ENCODE measurements around the gene COX8A. TPM values are rescaled to one million over a fixed set of nuclear protein-coding genes. Genes with fewer than 3 reads are reported as not detected.
A peak's percentile ranks its signal among the peaks of the same experiment; 100 is the strongest.
"Not testable (repeated sequence)": the region's sequence is repeated elsewhere in the genome, so short reads cannot be mapped to it uniquely, and the experiment has no call there.

The COX8A gene, protein sequence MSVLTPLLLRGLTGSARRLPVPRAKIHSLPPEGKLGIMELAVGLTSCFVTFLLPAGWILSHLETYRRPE
- total RNA-seq (2014; rRNA removed; shearing (Covaris generic)): 418 and 605 TPM in 2 replicates
- 327 and 528 TPM in 2 replicates for polyA plus RNA-seq (2014; cell fraction: nucleus; rRNA removed)

DNA sequence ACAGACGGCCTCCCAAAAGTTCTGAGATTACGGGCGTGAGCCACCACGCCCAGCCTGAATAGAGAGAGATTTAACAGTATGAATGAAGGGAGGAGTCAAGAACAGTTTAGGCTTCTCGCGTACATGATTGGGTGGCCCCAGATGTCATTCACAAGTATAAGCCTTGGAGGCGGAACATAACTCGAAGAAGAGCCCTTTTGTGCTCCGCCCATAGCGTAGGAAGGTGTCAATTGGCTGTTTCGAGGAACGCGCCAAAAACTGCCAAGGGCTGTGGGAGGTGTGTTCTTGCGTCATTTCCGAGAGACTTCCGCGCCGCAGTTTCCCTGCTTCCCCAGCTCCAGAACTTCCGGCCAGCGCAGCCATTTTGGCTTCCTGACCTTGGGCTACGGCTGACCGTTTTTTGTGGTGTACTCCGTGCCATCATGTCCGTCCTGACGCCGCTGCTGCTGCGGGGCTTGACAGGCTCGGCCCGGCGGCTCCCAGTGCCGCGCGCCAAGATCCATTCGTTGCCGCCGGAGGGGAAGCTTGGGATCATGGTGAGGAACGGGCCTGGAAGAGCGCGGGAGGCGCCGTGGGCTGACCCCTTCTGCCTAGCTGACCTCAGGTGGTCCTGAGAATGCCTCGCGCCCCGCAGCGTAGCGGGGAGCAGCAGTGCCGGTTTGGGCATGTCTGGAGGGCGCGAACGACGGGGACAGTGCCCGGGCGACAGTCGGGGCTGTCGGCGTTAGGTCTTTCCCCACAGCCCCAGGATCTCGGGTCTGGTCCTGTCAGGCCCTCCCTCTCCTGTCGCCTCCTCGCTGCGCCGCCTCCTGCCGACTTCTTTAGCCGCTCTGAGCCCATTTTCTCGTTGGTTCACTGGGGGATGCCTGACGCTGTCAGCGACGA lies at the start of gene COX8A:
Gene COX8A (plus strand): TSS at position 362 of the 885 bp plus-strand sequence. CDS start 61 bp downstream, at position 423.
- peak; percentile 99 for DNase-seq (ENCODE audit: extremely low read depth, low read depth)

DNA sequence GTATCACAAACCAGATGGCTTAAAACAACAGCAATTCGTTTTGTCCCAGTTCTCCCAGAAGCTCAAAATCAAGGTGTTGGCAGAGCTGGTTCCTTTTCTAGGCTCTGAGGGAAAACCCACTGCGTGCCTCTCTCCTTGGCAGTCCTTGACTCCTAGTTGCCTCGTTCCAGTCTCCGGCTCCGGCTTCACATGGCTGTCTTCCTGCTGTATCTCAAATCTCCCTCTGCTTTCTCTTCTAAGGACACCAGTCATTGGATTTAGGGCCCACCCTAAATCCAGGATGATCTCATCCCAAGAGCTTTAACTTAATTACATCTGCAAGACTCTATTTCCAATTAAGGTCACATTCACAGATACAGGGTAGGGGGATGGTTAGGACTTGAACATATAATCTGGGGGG lies 44.8 kb upstream of the COX8A start:
- DNase-seq (ENCODE audit: extremely low read depth, low read depth): no peak

DNA sequence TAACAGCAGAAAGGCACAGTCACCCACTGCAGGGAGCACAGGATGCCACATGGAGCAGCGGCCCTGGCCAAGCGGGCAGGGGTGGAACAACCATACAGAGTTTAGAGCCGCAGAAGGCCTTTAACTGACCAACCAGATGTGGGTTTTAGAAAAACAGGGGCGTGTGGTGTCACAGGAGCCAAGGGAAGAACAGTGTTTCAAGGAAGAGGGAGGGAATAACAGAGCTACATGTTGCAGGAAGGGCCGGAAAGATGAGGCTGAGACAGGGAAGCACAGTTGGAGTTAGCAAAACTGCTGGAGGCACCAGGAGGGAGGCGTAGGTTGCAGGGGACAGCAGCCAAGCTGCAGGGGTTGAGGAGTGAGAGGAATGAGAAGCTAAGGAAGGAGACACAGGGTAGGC lies 43.4 kb upstream of the COX8A start:
- no peak for DNase-seq (ENCODE audit: extremely low read depth, low read depth)

DNA sequence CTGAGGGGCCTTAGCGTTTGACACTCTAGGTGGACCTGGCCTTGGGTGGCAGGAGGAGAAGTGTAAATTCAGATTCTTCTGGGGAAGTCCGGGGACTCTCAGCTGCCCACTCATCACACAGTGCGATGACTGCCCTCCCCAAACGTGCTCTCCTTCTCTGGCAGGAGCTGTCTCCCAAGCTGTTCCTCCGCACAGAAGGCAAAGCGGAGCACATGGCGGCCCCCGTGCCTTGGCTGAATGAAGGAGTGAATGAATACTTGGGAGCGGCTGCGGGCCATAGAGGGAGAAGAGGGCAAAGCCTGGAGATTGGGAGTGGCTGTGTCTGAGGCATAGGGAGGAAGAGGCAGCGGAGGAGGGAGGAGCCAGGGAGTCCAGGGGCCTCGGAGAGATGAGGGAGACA lies 42.5 kb upstream of the COX8A start:
- DNase-seq (ENCODE audit: extremely low read depth, low read depth): no peak

DNA sequence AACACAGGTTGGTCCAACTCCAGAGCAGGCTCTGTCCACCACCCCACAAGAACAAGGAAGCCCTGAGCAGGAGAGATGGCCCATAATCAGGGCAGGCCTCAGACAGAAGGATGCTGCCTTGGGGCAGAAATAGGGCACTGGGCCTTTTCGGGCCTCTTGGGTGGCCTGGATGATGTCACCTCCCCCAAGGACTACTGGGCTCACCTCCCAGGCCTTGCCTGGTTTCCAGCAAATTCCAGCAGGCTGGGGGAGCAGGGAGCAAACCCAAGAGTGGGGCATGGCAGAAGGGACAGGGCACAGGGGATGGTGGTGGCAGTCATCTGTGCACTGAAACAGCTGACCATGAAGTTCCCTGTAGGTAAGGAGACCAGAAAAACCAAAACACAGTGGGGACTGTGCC lies 41.0 kb upstream of the COX8A start:
- no peak for DNase-seq (ENCODE audit: extremely low read depth, low read depth)

DNA sequence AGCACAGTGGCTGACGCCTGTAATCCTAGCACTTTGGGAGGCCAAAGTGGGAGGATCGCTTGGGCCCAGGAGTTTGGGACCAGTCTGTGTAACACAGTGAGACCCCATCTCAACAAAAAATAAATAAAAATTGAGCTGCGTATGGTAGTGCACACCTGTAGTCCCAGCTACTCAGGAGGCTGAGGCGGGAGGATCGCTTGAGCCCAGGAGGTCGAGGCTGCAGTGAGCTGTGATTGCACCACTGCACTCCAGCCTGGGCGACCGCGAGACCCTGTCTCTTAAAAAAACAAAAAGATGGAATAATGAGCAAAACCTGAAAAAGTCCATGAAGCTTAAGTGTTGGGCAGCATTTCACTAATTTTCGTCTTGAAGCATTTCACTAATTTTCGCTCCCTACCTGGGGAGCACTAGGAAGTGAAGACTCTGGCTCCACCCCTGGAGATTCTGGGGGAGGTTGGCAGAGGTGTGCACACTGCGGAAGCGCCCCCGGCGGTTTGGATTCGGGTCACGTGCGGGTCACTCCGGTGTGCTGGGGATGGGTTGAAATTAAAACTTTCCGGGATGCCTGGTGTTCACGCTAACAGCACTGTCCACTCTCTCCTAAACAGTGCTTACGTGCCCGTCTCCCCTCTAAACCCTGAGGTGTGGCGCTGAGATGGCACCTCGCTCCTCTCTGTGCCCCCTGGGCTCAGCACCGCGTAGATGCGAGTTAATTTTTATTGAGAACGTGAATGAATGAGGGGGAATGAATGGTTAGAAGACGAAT lies 36.5 kb upstream of the COX8A start:
- no peak for DNase-seq (ENCODE audit: extremely low read depth, low read depth)

DNA sequence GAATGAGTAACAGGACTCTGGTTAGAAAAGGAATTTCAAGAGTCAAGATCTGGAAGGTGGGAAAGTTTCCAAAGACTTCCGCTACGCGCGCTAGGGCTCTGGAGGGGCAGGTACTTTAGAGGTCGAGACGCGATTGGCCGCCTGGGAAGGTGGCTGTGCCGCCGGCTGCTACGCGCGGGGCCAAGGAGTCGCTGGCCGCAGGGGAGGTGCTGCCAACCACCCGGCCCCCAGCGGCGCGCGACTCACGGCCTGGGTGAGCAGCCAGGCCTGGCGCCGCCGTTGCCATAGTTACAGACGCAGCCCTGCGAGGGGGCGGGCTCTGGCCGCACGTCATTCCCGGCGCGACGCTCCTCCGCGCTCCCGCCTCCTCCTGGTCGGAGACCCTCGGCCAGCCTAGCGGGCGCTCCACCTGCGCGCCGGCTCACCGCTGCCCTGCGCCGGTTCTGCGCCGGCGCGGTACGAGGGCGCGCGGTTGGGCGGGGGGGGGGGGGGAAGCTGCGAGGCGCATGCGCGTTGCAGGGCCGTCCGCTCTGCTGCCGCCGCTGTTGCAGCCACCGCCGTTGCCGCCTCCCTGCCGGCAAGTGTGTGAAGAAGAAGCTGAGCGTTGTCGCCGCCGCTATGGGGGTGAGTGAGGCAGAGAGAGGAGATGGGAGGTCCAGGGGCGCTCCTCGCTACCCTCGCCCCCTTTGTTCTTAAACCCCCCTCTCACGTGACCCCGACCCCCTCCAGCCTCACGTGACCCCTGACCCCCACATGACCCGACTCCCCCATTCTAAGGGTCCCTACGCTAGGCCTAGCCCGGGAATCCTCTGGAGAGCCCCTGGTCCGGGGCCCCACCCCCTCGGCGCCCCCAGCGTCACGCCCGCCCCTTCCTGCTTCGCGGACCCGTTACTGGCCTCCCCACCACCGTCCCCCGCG lies 35.7 kb upstream of the COX8A start, which contains the start of gene NAA40:
Gene NAA40 (plus strand): TSS at position 524 of the 918 bp plus-strand sequence. CDS start 95 bp downstream, at position 619.
- DNase-seq (ENCODE audit: extremely low read depth, low read depth): peak; percentile 87

DNA sequence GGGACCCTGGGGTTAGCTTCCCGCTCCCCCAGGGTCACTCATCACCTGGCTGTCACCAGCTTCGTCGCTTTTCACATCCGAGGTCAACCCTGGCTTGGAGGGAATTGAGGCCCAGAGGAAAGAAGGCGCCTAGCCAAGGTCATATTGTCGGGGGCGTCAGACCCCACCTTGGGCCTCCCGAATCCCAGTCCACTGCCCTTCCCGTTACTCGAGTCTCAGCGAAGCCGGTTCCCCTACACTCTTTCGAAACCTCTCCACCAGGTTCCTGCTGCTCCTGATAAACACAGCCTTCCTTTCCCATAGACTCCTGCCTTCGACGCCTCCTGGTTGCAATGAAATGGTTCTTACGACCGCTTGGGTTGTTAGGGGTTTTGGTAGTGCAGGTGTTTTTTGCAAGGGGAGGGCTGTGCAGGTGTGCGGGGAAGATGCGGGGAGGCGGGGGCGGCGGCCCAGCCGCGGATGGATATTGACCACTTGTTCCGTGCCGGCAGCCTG lies 35.0 kb upstream of the COX8A start:
- DNase-seq (ENCODE audit: extremely low read depth, low read depth): no peak

DNA sequence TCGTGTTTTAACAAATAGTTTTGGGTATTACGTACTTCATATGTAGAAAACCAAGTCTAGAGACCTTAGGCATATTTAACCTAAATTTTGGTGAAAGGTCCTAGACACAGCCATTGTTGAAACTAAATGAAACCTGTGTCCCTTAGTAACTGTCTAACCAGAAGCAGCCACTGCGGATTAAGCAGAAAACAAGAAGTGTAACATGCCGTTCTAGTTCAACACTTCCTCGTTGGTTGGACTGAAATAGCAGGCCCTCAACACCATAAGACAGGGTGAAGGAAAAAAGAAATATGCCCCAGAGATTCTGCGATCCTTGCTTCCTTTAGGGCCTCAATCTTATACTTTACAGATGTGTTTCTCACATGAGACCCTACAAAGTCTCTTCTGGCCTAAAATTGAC lies 33.6 kb upstream of the COX8A start:
- DNase-seq (ENCODE audit: extremely low read depth, low read depth): no peak

DNA sequence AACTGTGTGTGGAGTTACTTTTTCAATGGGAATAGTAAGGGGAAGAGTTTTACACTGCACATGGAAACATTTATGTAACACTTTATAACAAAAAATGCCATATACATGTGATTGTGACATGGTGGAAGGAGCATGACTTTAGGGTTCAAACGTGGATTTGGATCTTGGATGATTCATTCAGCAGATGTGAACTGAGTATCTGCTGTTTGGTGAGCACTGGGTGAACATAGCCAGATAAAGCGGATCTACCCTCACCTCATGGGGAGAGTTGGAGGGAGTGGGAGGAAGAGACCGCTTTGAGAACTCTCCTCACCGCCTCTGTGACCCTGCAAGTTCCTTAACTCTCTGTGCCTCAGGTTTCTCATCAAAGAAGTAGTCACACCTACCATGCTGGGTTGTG lies 32.5 kb upstream of the COX8A start:
- no peak for DNase-seq (ENCODE audit: extremely low read depth, low read depth)

DNA sequence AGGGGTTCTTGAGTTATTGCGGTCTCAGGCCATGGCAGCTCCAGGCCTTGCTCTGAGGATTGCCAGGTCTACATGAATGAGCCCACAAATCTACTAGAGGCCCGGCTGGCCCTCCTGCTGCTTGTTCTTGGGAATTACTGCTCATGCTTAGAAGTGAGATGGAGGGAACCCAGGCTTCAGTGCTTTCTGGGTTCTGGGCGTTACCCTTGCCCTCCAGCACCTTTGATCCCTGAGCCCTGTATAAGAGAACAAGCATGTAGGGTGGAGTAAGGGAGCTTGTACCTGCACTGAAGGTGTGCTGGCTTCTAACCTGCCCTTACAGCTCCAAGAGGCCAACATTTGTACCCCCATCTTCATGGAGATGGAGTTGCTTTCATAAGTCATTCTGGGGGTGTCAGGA lies 31.6 kb upstream of the COX8A start:
- DNase-seq (ENCODE audit: extremely low read depth, low read depth): no peak

DNA sequence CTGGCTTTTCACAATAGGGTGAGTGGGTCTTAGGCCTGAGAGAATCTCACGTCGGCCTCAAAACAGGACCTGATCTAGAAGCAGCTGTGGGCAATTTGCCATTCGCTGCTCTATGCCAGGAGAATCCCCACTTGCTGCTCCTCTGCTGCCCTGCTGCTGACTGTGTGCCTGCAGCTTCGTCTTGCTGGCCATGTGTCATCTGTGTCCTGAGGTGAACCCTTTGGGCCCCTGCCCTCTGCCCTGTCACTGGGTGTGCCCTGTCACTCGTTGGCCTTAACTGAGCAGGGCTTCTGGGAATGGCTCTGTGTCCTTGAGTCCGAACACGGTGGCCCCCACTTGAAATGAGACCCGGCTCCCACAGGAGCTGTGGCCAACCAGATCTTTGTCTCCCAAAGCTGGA lies 29.4 kb upstream of the COX8A start:
- no peak for DNase-seq (ENCODE audit: extremely low read depth, low read depth)

DNA sequence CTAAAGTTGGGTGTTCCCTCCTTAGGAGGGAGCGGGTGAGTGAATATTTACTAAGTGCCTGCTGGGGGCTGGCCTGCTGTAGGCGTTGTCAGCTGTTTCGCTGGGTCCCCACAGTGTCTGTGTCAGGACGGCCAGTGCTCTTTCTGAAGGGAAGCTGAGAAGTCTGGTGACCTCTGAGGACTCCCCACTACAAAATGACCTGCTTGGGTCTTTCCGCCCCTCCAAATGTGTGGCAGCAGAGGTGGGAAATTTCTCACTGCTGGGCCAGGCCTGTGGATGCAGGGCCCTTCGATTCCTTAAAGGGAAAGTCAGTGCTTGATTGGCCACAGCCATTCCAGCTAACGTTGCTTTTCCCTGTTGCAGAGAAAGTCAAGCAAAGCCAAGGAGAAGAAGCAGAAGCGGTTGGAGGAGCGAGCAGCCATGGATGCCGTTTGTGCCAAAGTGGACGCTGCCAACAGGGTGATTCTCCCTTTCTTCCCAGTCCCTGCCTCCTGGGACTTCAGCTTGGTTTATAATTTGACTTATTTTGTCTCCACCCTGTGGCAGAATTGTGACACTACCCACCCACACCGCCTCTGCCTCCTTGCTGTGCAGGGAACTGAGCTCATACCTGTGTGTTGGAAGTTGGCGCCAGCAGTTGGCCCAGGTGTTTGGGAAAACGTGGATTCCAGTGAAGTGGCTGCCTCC lies 28.8 kb upstream of the COX8A start:
- peak; percentile 58 for DNase-seq (ENCODE audit: extremely low read depth, low read depth)

DNA sequence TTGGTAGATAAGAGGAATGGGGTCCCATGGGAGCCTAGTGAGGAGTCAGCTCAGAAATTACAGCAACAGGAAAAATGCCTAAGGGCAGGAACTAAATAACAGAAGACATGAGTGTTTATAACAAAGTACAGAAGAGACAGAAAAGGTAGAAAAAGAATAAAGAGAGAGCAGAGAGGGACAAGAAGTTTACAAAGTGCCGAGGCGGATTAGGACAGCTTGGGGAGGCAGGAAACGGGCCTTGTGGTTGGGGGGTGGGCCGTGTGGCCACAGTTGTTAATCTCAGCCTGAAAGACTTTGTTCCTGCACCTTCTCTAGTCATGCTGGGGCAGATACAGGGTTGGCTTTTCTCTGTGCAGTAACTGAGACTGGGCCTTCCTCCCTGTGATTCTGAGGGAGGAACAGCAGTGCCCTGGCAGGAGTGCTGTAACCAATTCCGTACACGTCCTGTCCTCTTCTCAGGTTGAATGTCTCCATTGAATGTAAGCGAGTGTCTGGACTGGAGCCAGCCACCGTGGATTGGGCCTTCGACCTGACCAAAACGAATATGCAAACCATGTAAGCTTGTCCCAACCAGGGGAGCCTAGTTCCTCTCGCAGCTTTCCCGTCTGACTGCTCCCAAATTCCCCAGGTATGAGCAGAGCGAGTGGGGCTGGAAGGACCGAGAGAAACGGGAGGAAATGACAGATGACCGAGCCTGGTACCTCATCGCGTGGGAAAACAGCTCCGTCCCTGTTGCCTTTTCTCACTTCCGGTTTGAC lies 22.5 kb upstream of the COX8A start:
- no peak for DNase-seq (ENCODE audit: extremely low read depth, low read depth)

DNA sequence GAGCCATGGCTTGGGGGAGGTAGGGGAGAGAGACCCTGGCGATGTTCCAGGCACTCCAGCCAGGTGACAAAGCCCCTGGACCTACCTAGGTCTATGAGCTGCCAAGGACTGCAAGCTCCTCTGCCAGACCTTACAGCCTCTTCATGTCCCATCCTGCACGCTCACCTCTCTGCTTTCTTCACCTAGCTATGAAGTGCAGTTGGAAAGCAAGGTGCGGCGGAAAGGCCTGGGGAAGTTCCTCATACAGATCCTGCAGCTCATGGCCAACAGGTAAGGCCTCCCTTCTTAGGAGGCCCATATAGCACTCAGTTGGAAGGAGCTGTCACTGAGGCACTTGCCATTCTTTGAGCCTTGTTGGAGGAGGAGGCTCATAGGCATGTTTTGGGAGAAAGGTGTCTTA lies 21.9 kb upstream of the COX8A start:
- no peak for DNase-seq (ENCODE audit: extremely low read depth, low read depth)

DNA sequence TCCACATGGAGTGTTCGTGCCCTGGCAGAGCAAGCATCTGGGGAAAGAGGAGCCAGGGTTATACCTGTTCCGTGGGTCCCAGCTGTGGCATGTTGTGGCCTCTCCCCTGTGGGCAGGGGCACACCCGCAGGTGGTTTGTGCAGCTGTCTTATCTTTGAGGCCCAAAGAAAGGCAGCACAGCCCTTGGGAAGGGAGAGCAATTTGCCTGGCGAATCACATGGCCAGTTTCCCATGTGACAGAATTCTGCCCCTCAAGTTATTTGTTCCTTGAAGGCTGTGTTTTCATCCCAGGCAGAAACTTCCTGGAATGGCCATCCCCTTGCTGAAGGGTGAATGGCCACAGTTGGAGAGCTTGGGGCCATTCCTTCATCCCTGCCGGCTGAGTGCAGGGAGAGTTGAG lies 16.4 kb upstream of the COX8A start:
- DNase-seq (ENCODE audit: extremely low read depth, low read depth): no peak

DNA sequence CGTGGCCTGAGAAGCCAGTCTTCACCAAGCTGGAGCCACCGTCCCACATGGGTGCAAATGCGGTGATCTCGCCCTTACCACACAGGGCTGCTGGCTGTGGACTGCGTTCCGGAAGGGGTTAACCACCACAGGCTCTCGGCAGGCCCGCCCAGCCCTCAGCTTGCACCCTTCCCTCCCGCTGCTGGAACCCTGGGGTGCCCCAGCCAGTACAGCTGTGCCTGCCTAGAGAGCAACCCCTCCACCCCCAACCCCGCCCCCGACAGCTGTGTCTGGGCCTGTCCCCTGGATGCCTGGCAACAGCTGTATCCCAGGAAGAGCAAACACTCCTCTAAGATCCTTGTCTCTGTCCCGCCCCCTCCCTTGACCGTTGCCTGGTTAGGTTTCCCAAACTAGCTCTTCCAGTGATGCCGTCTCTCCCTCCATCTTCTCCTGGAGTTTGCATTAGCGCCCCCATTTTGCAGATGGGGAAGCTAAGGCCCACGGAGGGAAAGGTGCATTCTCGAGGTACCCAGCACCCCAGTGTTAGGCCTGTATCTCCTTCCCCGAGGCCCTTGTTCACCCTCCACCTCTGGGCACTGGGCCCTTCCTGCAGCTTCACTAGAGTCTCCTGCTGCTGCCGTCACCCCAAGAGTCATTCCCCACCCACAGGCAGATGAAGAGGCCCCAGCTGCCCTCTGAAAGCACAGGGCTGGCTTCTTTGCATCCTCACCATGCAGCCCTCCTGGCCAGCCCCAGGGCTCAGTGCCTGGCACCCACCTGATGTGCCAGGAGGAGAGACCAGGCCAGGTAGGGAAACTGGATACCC lies 12.6 kb upstream of the COX8A start:
- no peak for DNase-seq (ENCODE audit: extremely low read depth, low read depth)

DNA sequence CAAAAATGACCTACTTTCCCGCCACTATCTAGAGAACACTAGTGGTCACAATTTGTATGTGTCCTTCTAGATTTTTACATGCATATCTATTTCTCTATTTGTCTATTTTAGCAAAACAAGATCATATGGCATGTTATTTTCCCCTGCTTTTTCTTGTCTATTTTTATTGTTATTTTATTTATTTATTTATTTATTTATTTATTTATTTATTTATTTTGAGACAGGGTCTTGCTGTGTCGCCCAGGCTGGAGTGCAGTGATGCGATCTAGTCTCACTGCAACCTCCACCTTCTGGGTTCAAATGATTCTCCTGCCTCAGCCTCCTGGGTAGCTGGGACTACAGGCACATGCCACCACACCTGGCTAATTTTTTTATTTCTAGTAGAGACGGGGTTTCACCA lies 10.5 kb upstream of the COX8A start:
- not testable (repeated sequence) for DNase-seq (ENCODE audit: extremely low read depth, low read depth)

Data from NCI-H460 (cell line).